ENCODE results near the gene KIRREL3. TPM values are rescaled to one million over a fixed set of nuclear protein-coding genes. Genes with fewer than 3 reads are reported as not detected.

The KIRREL3 gene
- total and polyA plus RNA-seq, 2 donors (not counting 3 experiments of a cell fraction or from before 2014, with no cell fraction given), result not detected

DNA sequence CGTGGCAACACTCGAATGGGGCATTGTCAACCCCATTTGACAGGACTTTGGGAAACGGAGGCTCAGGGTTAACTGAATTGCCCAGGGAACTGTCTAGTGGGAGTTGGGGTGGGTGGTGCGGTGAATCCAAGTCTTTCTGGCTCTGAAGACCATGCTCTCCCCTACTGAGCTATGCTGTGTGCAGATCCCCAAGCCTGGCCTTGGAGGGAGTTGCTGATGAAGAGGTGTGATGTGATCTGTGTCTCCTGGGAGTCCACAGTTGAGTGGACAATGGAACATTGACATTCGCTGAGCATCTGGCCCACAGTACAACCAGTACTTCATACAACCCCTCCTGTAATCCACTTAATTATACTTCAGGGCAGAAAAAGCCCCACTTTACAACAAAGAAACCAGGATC, 472.9 kb downstream of the KIRREL3 start:
- H3K4me3 ChIP-seq (replicated peaks in 1 of 3; ENCODE audit: insufficient read depth in 1 of 3, low read depth in 1 of 3, low read length in 3 of 3), result no peak overlapping the region
- intact Hi-C loops (cut with micrococcal nuclease), result no loop called here
- H3K79me2 ChIP-seq (ENCODE audit: control insufficient read depth, insufficient read depth, low read length), result no peaks in the 10 kb centered on the region
- no peaks in the 10 kb centered on the region for H3K9me1 ChIP-seq (replicated peaks; ENCODE audit: control insufficient read depth, extremely low read depth, insufficient read depth, low read length)
- H2AFZ ChIP-seq (ENCODE audit: low read depth, low read length), result no peak overlapping the region
- no peak for DNase-seq (ENCODE audit: low read depth, low spot score)
- no TSS peak for BruUV-seq (replicated peaks)
- H3K4me2 ChIP-seq (ENCODE audit: insufficient read depth, low read length), result no peak overlapping the region
- no peak for FAIRE-seq
- H4K20me1 ChIP-seq (replicated peaks; ENCODE audit: control insufficient read depth, extremely low read depth, insufficient read depth, low read length), result no peaks in the 10 kb centered on the region
- no peaks in the 10 kb centered on the region for H3K36me3 ChIP-seq (ENCODE audit: control insufficient read depth in 2 of 2, extremely low read depth in 1 of 2, insufficient read depth in 2 of 2, low read length in 2 of 2)
- no peak for TF ChIP-seq FOS (IDR thresholded peaks at IDR 0.05; ENCODE audit: borderline replicate concordance, insufficient read depth, low read length)
- no peak for TF ChIP-seq JUN (IDR thresholded peaks at IDR 0.05; ENCODE audit: borderline replicate concordance, insufficient read depth, insufficient read length, low read depth)
- TF ChIP-seq MYC (IDR thresholded peaks at IDR 0.05; ENCODE audit: low read depth, low read length), result no peak
- no peak for TF ChIP-seq POLR2A (IDR thresholded peaks at IDR 0.05; ENCODE audit: low read depth, low read length)
- no peak for TF ChIP-seq POLR2AphosphoS5 (IDR thresholded peaks at IDR 0.05; ENCODE audit: insufficient read depth, low read depth, low read length)
- TF ChIP-seq GATA2 (IDR thresholded peaks at IDR 0.05; ENCODE audit: insufficient read depth, insufficient read length, low read depth, low read length), result no peak
- TF ChIP-seq, protein P1, sequence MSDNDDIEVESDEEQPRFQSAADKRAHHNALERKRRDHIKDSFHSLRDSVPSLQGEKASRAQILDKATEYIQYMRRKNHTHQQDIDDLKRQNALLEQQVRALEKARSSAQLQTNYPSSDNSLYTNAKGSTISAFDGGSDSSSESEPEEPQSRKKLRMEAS (IDR thresholded peaks at IDR 0.05; ENCODE audit: insufficient read depth, insufficient read length), result no peak
- TF ChIP-seq, protein P2, sequence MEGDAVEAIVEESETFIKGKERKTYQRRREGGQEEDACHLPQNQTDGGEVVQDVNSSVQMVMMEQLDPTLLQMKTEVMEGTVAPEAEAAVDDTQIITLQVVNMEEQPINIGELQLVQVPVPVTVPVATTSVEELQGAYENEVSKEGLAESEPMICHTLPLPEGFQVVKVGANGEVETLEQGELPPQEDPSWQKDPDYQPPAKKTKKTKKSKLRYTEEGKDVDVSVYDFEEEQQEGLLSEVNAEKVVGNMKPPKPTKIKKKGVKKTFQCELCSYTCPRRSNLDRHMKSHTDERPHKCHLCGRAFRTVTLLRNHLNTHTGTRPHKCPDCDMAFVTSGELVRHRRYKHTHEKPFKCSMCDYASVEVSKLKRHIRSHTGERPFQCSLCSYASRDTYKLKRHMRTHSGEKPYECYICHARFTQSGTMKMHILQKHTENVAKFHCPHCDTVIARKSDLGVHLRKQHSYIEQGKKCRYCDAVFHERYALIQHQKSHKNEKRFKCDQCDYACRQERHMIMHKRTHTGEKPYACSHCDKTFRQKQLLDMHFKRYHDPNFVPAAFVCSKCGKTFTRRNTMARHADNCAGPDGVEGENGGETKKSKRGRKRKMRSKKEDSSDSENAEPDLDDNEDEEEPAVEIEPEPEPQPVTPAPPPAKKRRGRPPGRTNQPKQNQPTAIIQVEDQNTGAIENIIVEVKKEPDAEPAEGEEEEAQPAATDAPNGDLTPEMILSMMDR (IDR thresholded peaks at IDR 0.05; ENCODE audit: extremely low read depth in 1 of 2, insufficient read depth in 1 of 2, low read depth in 1 of 2, low read length in 2 of 2), result no peak
- no peak for TF ChIP-seq EZH2 (IDR thresholded peaks at IDR 0.05; ENCODE audit: borderline replicate concordance, low read depth, low read length, severe bottlenecking)
- no peaks in the 10 kb centered on the region for H3K9me3 ChIP-seq (replicated peaks; ENCODE audit: control insufficient read depth, insufficient read depth, low read length)
- no peaks in the 10 kb centered on the region for H3K4me1 ChIP-seq (ENCODE audit: control insufficient read depth, extremely low read depth, insufficient read depth, low read length)
- CTCF ChIA-PET, result interaction anchor here (0.9 kb wide), 1 partner anchor 47 kb away, joined by 3 read pairs; no protein-coding TSS in a partner anchor
- H3K27me3 ChIP-seq (ENCODE audit: control insufficient read depth in 2 of 2, insufficient read depth in 2 of 2, low read length in 2 of 2), result no peaks in the 10 kb centered on the region
- dilution Hi-C loops (cut with MboI; ENCODE audit: extremely low pct_ligation_motif_present, low sequenced_read_pairs), result no loop called here
- H3K9ac ChIP-seq (replicated peaks; ENCODE audit: extremely low read depth, insufficient read depth, low read length), result no peak overlapping the region
- no peak overlapping the region for H3K27ac ChIP-seq (ENCODE audit: insufficient read depth, low read depth, low read length)
- POLR2A ChIA-PET, result no interaction called here

Measured in endothelial cell of umbilical vein (primary cell).